K562 (cell line): ENCODE results near the gene FAM118B. TPM values are rescaled to one million over a fixed set of nuclear protein-coding genes. Genes with fewer than 3 reads are reported as not detected.
"Not testable (repeated sequence)": the region's sequence is repeated elsewhere in the genome, so short reads cannot be mapped to it uniquely, and the experiment has no call there.

ENCODE experiments used
- ATAC-seq: fragments of 200-7000 bp; cut with Tn5 transposase; 3 replicates; pipeline ENCODE4 v1.9.1; 2020; ENCODE audit warnings: moderate library complexity
- BruUV-seq: library from RNA; stranded (reverse); fragments of 400-500 nt; replicated peaks from 2 replicates; lab custom pipeline; 2021; lab: Mats Ljungman, UMichigan
- CTCF ChIA-PET: fragments of 300-600 bp; formaldehyde crosslinking; extraction: SDS; loops from one replicate; lab custom pipeline; 2021; ENCODE audit warnings: low intra/inter-chr PET ratio; lab: Yijun Ruan, JAX
- POLR2A ChIA-PET: fragments of 300-600, 350-650 bp; sonication (Branson Sonifier 250); formaldehyde crosslinking; extraction: SDS; loops from one replicate; lab custom pipeline; 2021; ENCODE audit warnings: antibody characterized with exemption, inconsistent platforms; lab: Yijun Ruan, JAX
- DNase-seq, 4 experiments: peaks; one replicate each; pipeline versions ENCODE4 v3.0.0 to v3.0.0-alpha.2; 2011 to 2018; ENCODE audit warnings: low spot score in 3 of 4, mixed read lengths in 3 of 4; ENCODE audit errors: extremely low read depth in 1 of 4
- FAIRE-seq: peaks from 2 replicates; lab custom pipeline; 2011; peaks lifted over from hg19 to GRCh38; lab: Jason Lieb, UNC
- H2AFZ ChIP-seq: 2 replicates; pipeline ENCODE4 v1.6.0; 2011; ENCODE audit warnings: low read depth, low read length, control low read depth, inconsistent platforms
- H3K27ac ChIP-seq: fragments of 200-600 bp; 3 replicates; pipeline ENCODE4 v1.8.0; 2011; ENCODE audit warnings: low read depth, mild to moderate bottlenecking, control low read depth, inconsistent platforms, low read length, moderate library complexity, mixed read lengths; ENCODE audit errors: extremely low read depth
- H3K27me3 ChIP-seq, 2 experiments: fragments of 300-600 bp in 1 of 2; 2 replicates in 1 of 2; 3 replicates in 1 of 2; pipeline versions ENCODE4 v1.6.0 to v1.8.0; 2011; ENCODE audit warnings: inconsistent platforms in 2 of 2, low read length in 2 of 2, mild to moderate bottlenecking in 1 of 2, mixed read lengths in 1 of 2, moderate library complexity in 1 of 2; ENCODE audit not compliant: control insufficient read depth in 2 of 2, insufficient read depth in 2 of 2
- H3K36me3 ChIP-seq: fragments of 300-600 bp; 3 replicates; pipeline ENCODE4 v1.8.0; 2011; ENCODE audit warnings: mild to moderate bottlenecking, low read length, inconsistent platforms; ENCODE audit not compliant: control insufficient read depth, insufficient read depth
- H3K4me1 ChIP-seq, 2 experiments: fragments of 200-600 bp in 1 of 2; replicated peaks in 1 of 2; 2 replicates in 1 of 2; 3 replicates in 1 of 2; pipeline versions ENCODE4 v1.5.1 to v1.8.0; 2011; ENCODE audit warnings: inconsistent platforms in 2 of 2, low read length in 2 of 2, mild to moderate bottlenecking in 1 of 2, mixed read lengths in 1 of 2, moderate library complexity in 1 of 2; ENCODE audit not compliant: control insufficient read depth in 2 of 2, insufficient read depth in 2 of 2
- H3K4me2 ChIP-seq: 2 replicates; pipeline ENCODE4 v1.6.1; 2011; ENCODE audit warnings: low read length, control low read depth, inconsistent platforms, mixed read lengths; ENCODE audit not compliant: insufficient read depth
- H3K4me3 ChIP-seq: fragments of 200-600 bp; sonication (generic), shearing (Covaris generic); 2 replicates; pipeline ENCODE4 v1.5.1; 2016; ENCODE audit warnings: control low read depth, inconsistent platforms
- H3K79me2 ChIP-seq: fragments of 200-600 bp; 3 replicates; pipeline ENCODE4 v1.8.0; 2011; ENCODE audit warnings: low read length, inconsistent platforms; ENCODE audit not compliant: control insufficient read depth, insufficient read depth
- H3K9ac ChIP-seq, 2 experiments: 2 replicates each; pipeline versions ENCODE4 v1.6.0 to v1.6.1; 2011; ENCODE audit warnings: low read depth in 2 of 2, low read length in 2 of 2, control low read depth in 1 of 2, inconsistent platforms in 1 of 2, mild to moderate bottlenecking in 1 of 2, mixed read lengths in 1 of 2; ENCODE audit not compliant: insufficient read depth in 1 of 2
- H3K9me1 ChIP-seq: one replicate; pipeline ENCODE4 v1.6.0; 2011; ENCODE audit warnings: inconsistent platforms, mild to moderate bottlenecking, low read length, moderate library complexity; ENCODE audit not compliant: control insufficient read depth, insufficient read depth
- H3K9me3 ChIP-seq: replicated peaks from 2 replicates; pipeline ENCODE4 v1.5.1; 2011; ENCODE audit warnings: low read depth, low read length, inconsistent platforms; ENCODE audit not compliant: control insufficient read depth, insufficient read depth
- H4K20me1 ChIP-seq: replicated peaks from 2 replicates; pipeline ENCODE4 v1.6.1; 2011; ENCODE audit warnings: low read length, inconsistent platforms, mixed read lengths; ENCODE audit not compliant: control insufficient read depth, insufficient read depth
- MEF2D ChIP-seq: conservative IDR thresholded peaks from 2 replicates; pipeline ENCODE4 v1.6.1; 2016; ENCODE audit warnings: low read depth, missing genetic modification characterization, missing compliant biosample characterization
- WGBS: fragments of 100-300 bp; shearing (Covaris generic); methylation state at CpG from one replicate; pipeline ENCODE4 v1.1.6; 2016; ENCODE audit warnings: low coverage, mixed read lengths; ENCODE audit not compliant: insufficient coverage; ENCODE audit errors: missing lambda C conversion rate; 5-methylcytosine and 5-hydroxymethylcytosine counted together
- in situ Hi-C: fragments of 300-500 bp; cut with MboI; formaldehyde crosslinking; loops from 4 replicates; pipeline ENCODE4 v1.15.0; 2018; ENCODE audit warnings: inconsistent platforms, mixed read lengths
- intact Hi-C: fragments of 100-400 bp; cut with micrococcal nuclease; formaldehyde crosslinking; loops from 2 replicates; pipeline ENCODE4 v1.14.2; 2022
- polyA plus RNA-seq, 8 experiments: library from polyadenylated mRNA; depleted of rRNA in 4 of 8; stranded (reverse) in 5 of 8; unstranded in 3 of 8; fragments of >200 nt; fragmentation: Nextera tagmentation in 2 of 8; fragmentation: Illumina TruSeq in 1 of 8; extraction: Ambion mirVana in 2 of 8; extraction: Trizol in 1 of 8; gene quantifications; 2 replicates each; pipeline versions ENCODE4 v1.2.1 to v1.2.3, GENCODE V29; 2011 to 2014; ENCODE audit warnings: inconsistent platforms in 1 of 8, missing spikeins in 1 of 8
- total RNA-seq, 7 experiments: library from RNA; depleted of rRNA in 6 of 7; stranded (reverse); fragments of >200 nt in 6 of 7; fragmentation: Illumina TruSeq in 2 of 7; extraction: Trizol in 2 of 7; gene quantifications; 2 replicates each; pipeline versions ENCODE4 v1.2.1 to v1.2.3, GENCODE V29; 2011 to 2021; ENCODE audit warnings: low replicate concordance in 1 of 7
- TF ChIP-seq, protein P1 (sequence below): fragments of 200-800 bp; sonication (Bioruptor generic); IDR thresholded peaks from 2 replicates; pipeline ENCODE4 v1.6.1; 2017; ENCODE audit warnings: missing genetic modification characterization, missing compliant biosample characterization

FAM118B gene
- total and polyA plus RNA-seq, 9 of the 15 experiments (the other 6 are each of a cell fraction or from before 2014, with no cell fraction given) = 12.0 to 49.0 (median 22.1) TPM

DNA sequence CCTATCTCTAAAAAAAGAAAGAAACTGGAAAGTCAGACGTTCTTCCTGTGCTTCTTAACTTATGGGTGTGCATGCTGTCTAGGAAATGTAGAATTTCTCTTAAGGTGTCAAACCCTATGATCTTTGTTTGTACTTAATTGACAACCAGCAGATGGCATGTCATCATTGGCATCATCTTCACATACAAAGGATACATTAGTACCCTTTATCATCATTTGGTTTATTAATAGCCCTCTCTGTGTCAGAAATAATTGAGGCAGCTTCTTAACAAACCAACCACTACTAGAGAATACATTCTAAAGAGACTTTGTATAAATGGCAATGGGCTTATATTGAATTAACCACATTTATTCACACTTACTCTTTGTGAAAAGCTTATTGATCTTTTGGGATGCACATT is 43.2 kb downstream of the FAM118B start:
- Histone ChIP-seq H2AFZ (no peak overlapping the region), H3K27me3 (no peaks in the 10 kb centered on the region), H4K20me1 (no peaks in the 10 kb centered on the region), H3K27ac (no peak overlapping the region), H3K36me3 (peaks cover 58% of the 10 kb centered on the region), H3K4me1 (peaks cover 0 to 6% of the 10 kb centered on the region in 2 experiments; a peak in 2 of 5 replicates), H3K4me2 (no peak overlapping the region)
- intact Hi-C loops (no loop called here), in situ Hi-C loops (no loop called here)
- CTCF ChIA-PET = no interaction called here
- no peak for DNase-seq
- TF ChIP-seq, protein P1, sequence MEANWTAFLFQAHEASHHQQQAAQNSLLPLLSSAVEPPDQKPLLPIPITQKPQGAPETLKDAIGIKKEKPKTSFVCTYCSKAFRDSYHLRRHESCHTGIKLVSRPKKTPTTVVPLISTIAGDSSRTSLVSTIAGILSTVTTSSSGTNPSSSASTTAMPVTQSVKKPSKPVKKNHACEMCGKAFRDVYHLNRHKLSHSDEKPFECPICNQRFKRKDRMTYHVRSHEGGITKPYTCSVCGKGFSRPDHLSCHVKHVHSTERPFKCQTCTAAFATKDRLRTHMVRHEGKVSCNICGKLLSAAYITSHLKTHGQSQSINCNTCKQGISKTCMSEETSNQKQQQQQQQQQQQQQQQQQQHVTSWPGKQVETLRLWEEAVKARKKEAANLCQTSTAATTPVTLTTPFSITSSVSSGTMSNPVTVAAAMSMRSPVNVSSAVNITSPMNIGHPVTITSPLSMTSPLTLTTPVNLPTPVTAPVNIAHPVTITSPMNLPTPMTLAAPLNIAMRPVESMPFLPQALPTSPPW (CRISPR knock-in tag) = no peak
- TF ChIP-seq MEF2D = no peak
- TF ChIP-seq, all 486 proteins: peak for 0
- ATAC-seq (no peak), FAIRE-seq (no peak)
- BruUV-seq = no TSS peak
- WGBS = 17% methylated on average over 1 of the region's 1 CpG
- Histone ChIP-seq H3K79me2 (no peaks in the 10 kb centered on the region), H3K4me3 (no peak overlapping the region), H3K9me3 (no peaks in the 10 kb centered on the region), H3K9me1 (no peaks in the 10 kb centered on the region), H3K9ac (no peak overlapping the region)
- POLR2A ChIA-PET = interaction anchor here (1.6 to 2.3 kb wide), 2 partner anchors 9 to 14 kb away, joined by 7 read pairs; partner anchors contain the start of genes FOXRED1 and SRPRA

DNA sequence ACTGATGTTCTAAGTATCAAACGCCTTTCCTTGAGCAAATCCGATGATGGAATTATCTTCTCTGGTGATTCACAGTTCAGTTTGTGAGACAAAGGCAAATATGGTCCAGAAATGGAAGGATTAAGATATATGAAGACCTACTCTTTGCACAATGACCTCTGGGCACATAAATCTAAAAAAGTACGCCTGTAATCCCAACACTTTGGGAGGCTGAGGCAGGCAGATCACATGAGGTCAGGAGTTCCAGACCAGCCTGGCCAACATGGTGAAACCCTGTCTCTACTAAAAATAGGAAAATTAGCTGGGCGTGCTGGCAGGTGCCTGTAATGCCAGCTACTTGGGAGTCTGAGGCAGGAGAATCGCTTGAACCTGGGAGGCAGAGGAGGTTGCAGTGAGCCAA is 43.9 kb downstream of the FAM118B start:
- WGBS = 83% methylated on average over 5 of the region's 5 CpGs
- CTCF ChIA-PET, H3K4me2 ChIP-seq, intact Hi-C loops, FAIRE-seq, H4K20me1 ChIP-seq, H3K27ac ChIP-seq, BruUV-seq, H3K9ac ChIP-seq, in situ Hi-C loops, DNase-seq, ATAC-seq, H3K27me3 ChIP-seq, H3K79me2 ChIP-seq, H3K9me1 ChIP-seq, H3K4me1 ChIP-seq, H2AFZ ChIP-seq, H3K4me3 ChIP-seq, H3K9me3 ChIP-seq: not testable (repeated sequence)
- POLR2A ChIA-PET = interaction anchor here (2.1 to 2.3 kb wide), 2 partner anchors 8 to 13 kb away, joined by 6 to 7 read pairs; partner anchors contain the start of genes FOXRED1 and SRPRA
- peaks cover 58% of the 10 kb centered on the region for H3K36me3 ChIP-seq
